Transverse colon (tissue), 3 donors: Measurements from ENCODE around the gene ELAC1.

ENCODE experiments used
- POLR2A ChIP-seq: fragments of 450-650 bp; IDR thresholded peaks from one replicate; pipeline ENCODE4 v1.6.1; 2016; ENCODE audit warnings: antibody characterized with exemption, mild to moderate bottlenecking, moderate library complexity
- TF ChIP-seq, protein P1 (sequence below), 5 experiments: fragments of 200-600 bp in 3 of 5; fragments of 450-650 bp in 2 of 5; sonication (generic) in 3 of 5; IDR thresholded peaks; 1 replicate in 2 of 5; 2 replicates in 3 of 5; pipeline ENCODE4 v1.5.1; 2016 to 2017; ENCODE audit warnings: antibody characterized with exemption in 5 of 5, inconsistent platforms in 3 of 5, mild to moderate bottlenecking in 2 of 5, moderate library complexity in 1 of 5

GRCh38 chr18:50982086-50982801, 14.4 kb downstream of the ELAC1 start:
- TF ChIP-seq, protein P1, sequence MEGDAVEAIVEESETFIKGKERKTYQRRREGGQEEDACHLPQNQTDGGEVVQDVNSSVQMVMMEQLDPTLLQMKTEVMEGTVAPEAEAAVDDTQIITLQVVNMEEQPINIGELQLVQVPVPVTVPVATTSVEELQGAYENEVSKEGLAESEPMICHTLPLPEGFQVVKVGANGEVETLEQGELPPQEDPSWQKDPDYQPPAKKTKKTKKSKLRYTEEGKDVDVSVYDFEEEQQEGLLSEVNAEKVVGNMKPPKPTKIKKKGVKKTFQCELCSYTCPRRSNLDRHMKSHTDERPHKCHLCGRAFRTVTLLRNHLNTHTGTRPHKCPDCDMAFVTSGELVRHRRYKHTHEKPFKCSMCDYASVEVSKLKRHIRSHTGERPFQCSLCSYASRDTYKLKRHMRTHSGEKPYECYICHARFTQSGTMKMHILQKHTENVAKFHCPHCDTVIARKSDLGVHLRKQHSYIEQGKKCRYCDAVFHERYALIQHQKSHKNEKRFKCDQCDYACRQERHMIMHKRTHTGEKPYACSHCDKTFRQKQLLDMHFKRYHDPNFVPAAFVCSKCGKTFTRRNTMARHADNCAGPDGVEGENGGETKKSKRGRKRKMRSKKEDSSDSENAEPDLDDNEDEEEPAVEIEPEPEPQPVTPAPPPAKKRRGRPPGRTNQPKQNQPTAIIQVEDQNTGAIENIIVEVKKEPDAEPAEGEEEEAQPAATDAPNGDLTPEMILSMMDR (IDR thresholded peaks at IDR 0.05) = no peak
- no peak for TF ChIP-seq POLR2A
